T-helper 2 cell treated with Interferon-gamma antibody and Interleukin-4, amounts not matched to agents 5 μg/mL and 100 μg/mL, for 36 hours (primary cell): ENCODE measurements around the gene OR10K1.

ENCODE experiments used
- DNase-seq: peaks from one replicate; pipeline ENCODE4 v3.0.0; 2021; ENCODE audit warnings: low spot score
- H3K27ac Mint-ChIP-seq: one replicate; pipeline ENCODE4 v1.8.0; 2021; ENCODE audit warnings: mild to moderate bottlenecking, mixed read lengths
- H3K27me3 Mint-ChIP-seq: one replicate; pipeline ENCODE4 v1.8.0; 2021; ENCODE audit warnings: low read depth, mixed read lengths
- H3K36me3 Mint-ChIP-seq: one replicate; pipeline ENCODE4 v1.8.0; 2021; ENCODE audit warnings: low read depth, mixed read lengths
- H3K4me1 Mint-ChIP-seq: one replicate; pipeline ENCODE4 v1.8.0; 2021; ENCODE audit warnings: low read depth, mixed read lengths
- H3K4me3 Mint-ChIP-seq: one replicate; pipeline ENCODE4 v1.8.0; 2022; ENCODE audit warnings: mild to moderate bottlenecking, moderate library complexity, mixed read lengths
- H3K9me3 Mint-ChIP-seq: one replicate; pipeline ENCODE4 v1.8.0; 2021; ENCODE audit warnings: mixed read lengths

The OR10K1 gene

DNA sequence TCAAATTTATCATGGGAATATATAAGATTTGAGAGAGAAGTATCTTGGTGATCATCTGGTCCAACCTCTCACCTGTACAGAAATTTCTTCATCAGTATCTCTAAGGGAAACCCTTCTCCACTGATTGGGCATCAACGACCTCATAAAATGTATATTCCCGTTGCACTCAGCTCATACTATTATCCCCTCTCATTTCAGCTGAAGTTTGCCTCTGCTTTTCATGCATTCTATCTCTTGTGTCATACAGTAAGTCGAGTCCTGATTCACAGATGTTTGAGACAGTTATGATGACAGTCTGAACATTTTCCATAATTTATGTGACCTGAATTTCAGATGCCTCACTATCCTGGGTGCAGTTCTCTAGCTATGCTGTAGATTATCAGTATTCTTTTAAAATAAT, 31.4 kb downstream of the OR10K1 start:
- H3K4me1 Mint-ChIP-seq = no peaks in the 10 kb centered on the region
- H3K27ac Mint-ChIP-seq = no peak overlapping the region
- no peaks in the 10 kb centered on the region for H3K36me3 Mint-ChIP-seq
- no peaks in the 10 kb centered on the region for H3K9me3 Mint-ChIP-seq
- H3K27me3 Mint-ChIP-seq = peaks cover 12% of the 10 kb centered on the region
- DNase-seq = no peak
- H3K4me3 Mint-ChIP-seq = no peak overlapping the region

- Mint-ChIP-seq H3K9me3 (no peaks in the 10 kb centered on the region), H3K27me3 (peaks cover 7% of the 10 kb centered on the region), H3K4me1 (no peaks in the 10 kb centered on the region), H3K4me3 (no peak overlapping the region), H3K36me3 (no peaks in the 10 kb centered on the region), H3K27ac (no peak overlapping the region)
- DNase-seq = no peak
These were observed 33.2 kb downstream of the OR10K1 start for GRCh38 chr1:158494796-158495195.

- Mint-ChIP-seq H3K4me3 (no peak overlapping the region), H3K36me3 (no peaks in the 10 kb centered on the region), H3K9me3 (no peaks in the 10 kb centered on the region), H3K27ac (no peak overlapping the region), H3K4me1 (no peaks in the 10 kb centered on the region), H3K27me3 (peaks cover 7% of the 10 kb centered on the region)
- no peak for DNase-seq
These were observed 34.7 kb downstream of the OR10K1 start for GRCh38 chr1:158496374-158496773.

DNA sequence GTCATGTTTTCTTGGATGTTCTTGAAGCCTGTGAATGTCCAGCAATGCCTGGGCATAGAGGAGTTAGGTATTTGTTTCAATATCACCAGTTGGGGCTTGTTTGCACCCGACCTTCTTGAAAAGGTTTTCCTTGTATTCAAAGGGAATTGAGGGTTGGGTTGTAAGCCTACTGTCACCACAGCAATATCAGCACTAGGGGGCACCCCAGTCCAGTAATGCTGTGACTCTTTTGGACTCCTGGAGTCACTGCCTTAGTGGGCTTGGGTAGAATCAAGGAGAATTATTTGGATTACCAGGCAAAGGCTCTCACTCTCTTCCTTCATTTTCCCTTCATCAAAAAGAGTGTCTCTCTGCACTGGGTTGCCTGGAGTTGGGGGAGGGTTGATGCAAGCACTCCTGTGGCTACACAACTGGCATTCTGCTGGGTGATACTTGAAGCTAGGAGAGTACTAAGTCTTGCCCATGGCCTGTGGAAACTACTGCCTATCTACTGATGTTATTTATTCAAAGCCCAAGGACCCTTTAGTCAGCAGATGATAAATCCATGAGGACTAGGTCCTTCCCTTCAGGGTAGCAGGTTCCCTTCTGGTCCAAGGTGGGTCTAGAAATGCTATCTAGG, 44.8 kb downstream of the OR10K1 start:
- Mint-ChIP-seq H3K4me1 (no peaks in the 10 kb centered on the region), H3K36me3 (no peaks in the 10 kb centered on the region), H3K9me3 (no peaks in the 10 kb centered on the region), H3K27ac (no peak overlapping the region), H3K27me3 (peaks cover 32% of the 10 kb centered on the region), H3K4me3 (no peak overlapping the region)
- no peak for DNase-seq

DNA sequence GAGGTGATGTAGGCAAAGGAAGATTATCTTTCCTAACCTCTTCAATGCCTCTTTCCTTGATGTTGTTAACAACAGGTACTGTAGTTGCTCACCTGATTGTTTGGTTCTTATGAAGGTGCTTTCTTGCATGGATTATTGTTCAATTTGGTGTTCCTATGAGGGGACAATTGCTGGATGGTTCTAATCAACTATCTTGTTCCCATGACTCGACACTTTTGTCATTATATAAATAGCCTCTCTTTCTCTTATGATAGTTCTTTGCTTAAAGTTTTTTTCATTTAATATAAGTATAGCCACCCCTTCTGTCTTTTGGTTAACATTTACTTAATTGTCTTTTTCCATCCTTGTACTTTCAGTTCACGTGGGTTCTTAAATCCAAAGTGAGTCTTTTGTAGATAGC, 45.9 kb downstream of the OR10K1 start:
- Mint-ChIP-seq H3K27me3 (peaks cover 31% of the 10 kb centered on the region), H3K4me1 (no peaks in the 10 kb centered on the region)

DNA sequence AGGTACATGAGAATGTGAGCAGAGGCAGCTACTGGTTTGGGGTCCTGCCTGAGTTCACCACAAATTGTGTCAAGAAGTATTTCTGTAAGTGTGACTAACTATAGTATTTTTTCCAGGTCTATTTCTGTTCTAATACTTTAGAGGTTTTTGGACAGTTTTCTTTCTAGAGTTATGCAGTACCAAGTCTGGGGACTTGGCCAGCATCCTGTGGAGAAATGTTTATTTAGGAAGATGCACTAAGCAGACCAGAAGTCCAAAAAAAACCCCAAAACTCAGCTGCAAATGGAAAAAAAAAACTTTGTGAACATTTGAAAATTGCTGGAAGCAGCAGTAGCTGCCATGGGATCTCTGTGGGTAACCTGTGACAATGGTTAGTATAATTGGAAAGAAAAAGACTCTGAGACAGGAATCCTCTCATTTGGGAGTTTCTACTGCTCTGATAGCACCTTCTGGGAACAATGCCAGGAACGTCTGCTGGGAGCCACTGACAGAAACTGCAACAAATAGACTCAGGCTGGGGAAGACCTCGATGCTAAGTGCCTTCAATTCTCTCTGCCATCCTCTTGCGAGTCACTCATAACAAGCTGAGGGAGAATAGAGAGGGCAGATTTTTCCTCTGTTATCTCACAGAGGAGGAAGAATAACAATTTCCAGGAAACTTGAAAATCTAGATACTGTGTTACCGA, 48.0 kb downstream of the OR10K1 start:
- H3K4me3 Mint-ChIP-seq = no peak overlapping the region

More for the DNA sequence above, 45.9 kb downstream of the OR10K1 start:
- Mint-ChIP-seq H3K27ac (no peak overlapping the region), H3K4me3 (no peak overlapping the region), H3K9me3 (no peaks in the 10 kb centered on the region), H3K36me3 (no peaks in the 10 kb centered on the region)
- DNase-seq = no peak

GRCh38 chr1:158516966-158517365, 55.3 kb downstream of the OR10K1 start:
- no peaks in the 10 kb centered on the region for H3K36me3 Mint-ChIP-seq
- no peak for DNase-seq
- H3K27ac Mint-ChIP-seq = no peak overlapping the region
- H3K27me3 Mint-ChIP-seq = peaks cover 7% of the 10 kb centered on the region
- H3K9me3 Mint-ChIP-seq = no peaks in the 10 kb centered on the region
- no peak overlapping the region for H3K4me3 Mint-ChIP-seq
- H3K4me1 Mint-ChIP-seq = no peaks in the 10 kb centered on the region

More for the DNA sequence above, 48.0 kb downstream of the OR10K1 start:
- Mint-ChIP-seq H3K4me1 (no peaks in the 10 kb centered on the region), H3K36me3 (no peaks in the 10 kb centered on the region), H3K27me3 (peaks cover 23% of the 10 kb centered on the region), H3K9me3 (no peaks in the 10 kb centered on the region), H3K27ac (no peak overlapping the region)
- DNase-seq = no peak
